ENCODE data around the gene DNAH7.
"Not testable (repeated sequence)": the region's sequence is repeated elsewhere in the genome, so short reads cannot be mapped to it uniquely, and the experiment has no call there.

DNAH7 gene

GRCh38 chr2:195937176-195937575 is 131.5 kb downstream of the DNAH7 start:
- no peaks in the 10 kb centered on the region for H3K9me3 ChIP-seq
- no peaks in the 10 kb centered on the region for H3K27me3 ChIP-seq
- DNase-seq = no peak
- H3K36me3 ChIP-seq = no peaks in the 10 kb centered on the region
- H3K4me1 ChIP-seq = no peaks in the 10 kb centered on the region
- no peak overlapping the region for H3K4me3 ChIP-seq
- TF ChIP-seq CTCF (IDR thresholded peaks at IDR 0.05) = no peak
- intact Hi-C loops (cut with DNase I; ENCODE audit: low total_unique reads) = no loop called here
- no peak overlapping the region for H3K27ac ChIP-seq

GRCh38 chr2:195934484-195934883 is 134.2 kb downstream of the DNAH7 start:
- H3K27me3 ChIP-seq = no peaks in the 10 kb centered on the region
- no peaks in the 10 kb centered on the region for H3K4me1 ChIP-seq
- no peak for DNase-seq
- no peaks in the 10 kb centered on the region for H3K36me3 ChIP-seq
- H3K27ac ChIP-seq = no peak overlapping the region
- TF ChIP-seq CTCF (IDR thresholded peaks at IDR 0.05) = no peak
- H3K4me3 ChIP-seq = no peak overlapping the region
- no peaks in the 10 kb centered on the region for H3K9me3 ChIP-seq
- intact Hi-C loops (cut with DNase I; ENCODE audit: low total_unique reads) = no loop called here

- no peaks in the 10 kb centered on the region for H3K27me3 ChIP-seq
- H3K27ac ChIP-seq = no peak overlapping the region
- no peaks in the 10 kb centered on the region for H3K9me3 ChIP-seq
- H3K36me3 ChIP-seq = no peaks in the 10 kb centered on the region
- TF ChIP-seq CTCF (IDR thresholded peaks at IDR 0.05) = no peak
- H3K4me1 ChIP-seq = no peaks in the 10 kb centered on the region
- intact Hi-C loops (cut with DNase I; ENCODE audit: low total_unique reads) = no loop called here
- no peak overlapping the region for H3K4me3 ChIP-seq
- no peak for DNase-seq
Measured at GRCh38 chr2:195929531-195929930, 139.1 kb downstream of the DNAH7 start.

GRCh38 chr2:195925120-195925519 is 143.5 kb downstream of the DNAH7 start:
- Histone ChIP-seq H3K27ac (no peak overlapping the region), H3K4me1 (no peaks in the 10 kb centered on the region), H3K27me3 (no peaks in the 10 kb centered on the region), H3K36me3 (no peaks in the 10 kb centered on the region), H3K9me3 (no peaks in the 10 kb centered on the region), H3K4me3 (no peak overlapping the region)
- no peak for TF ChIP-seq CTCF (IDR thresholded peaks at IDR 0.05)
- no peak for DNase-seq
- intact Hi-C loops (cut with DNase I; ENCODE audit: low total_unique reads) = no loop called here

GRCh38 chr2:195923889-195924288 is 144.7 kb downstream of the DNAH7 start:
- no peaks in the 10 kb centered on the region for H3K4me1 ChIP-seq
- no peak overlapping the region for H3K4me3 ChIP-seq
- no peaks in the 10 kb centered on the region for H3K36me3 ChIP-seq
- H3K27ac ChIP-seq = no peak overlapping the region
- TF ChIP-seq CTCF (IDR thresholded peaks at IDR 0.05) = no peak
- no peaks in the 10 kb centered on the region for H3K27me3 ChIP-seq
- no peak for DNase-seq
- H3K9me3 ChIP-seq = no peaks in the 10 kb centered on the region
- intact Hi-C loops (cut with DNase I; ENCODE audit: low total_unique reads) = no loop called here

GRCh38 chr2:195917021-195917600 is 151.5 kb downstream of the DNAH7 start:
- H3K36me3 ChIP-seq; H3K4me1 ChIP-seq; H3K27me3 ChIP-seq; DNase-seq; H3K4me3 ChIP-seq; H3K9me3 ChIP-seq; H3K27ac ChIP-seq; intact Hi-C loops (cut with DNase I; ENCODE audit: low total_unique reads): not testable (repeated sequence)
